ENCODE results near the gene TARS2. TPM values are rescaled to one million over a fixed set of nuclear protein-coding genes. Genes with fewer than 3 reads are reported as not detected.

Gene TARS2
- total RNA-seq, 6 donors from 2014 or later: 7.1 to 24.1 (median 14.2) TPM

GRCh38 chr1:150511985-150512660 is 24.9 kb downstream of the TARS2 start:
- Histone ChIP-seq H3K4me3 (no peak overlapping the region), H3K27ac (no peak overlapping the region), H3K9me3 (no peaks in the 10 kb centered on the region), H3K27me3 (no peaks in the 10 kb centered on the region), H3K36me3 (peaks cover 0 to 5% (median under 1%) of the 10 kb centered on the region in 4 donors), H3K4me1 (peaks cover 28 to 44% (median 31%) of the 10 kb centered on the region in 4 donors)
- no peak for DNase-seq
- TF ChIP-seq EP300 (IDR thresholded peaks at IDR 0.05): no peak
- TF ChIP-seq POLR2AphosphoS5 (IDR thresholded peaks at IDR 0.05): no peak
- TF ChIP-seq CTCF (IDR thresholded peaks at IDR 0.05): no peak
- no peak for TF ChIP-seq POLR2A (IDR thresholded peaks at IDR 0.05)
- WGBS, 2 donors: 89 to 98% methylated on average over 17 of the region's 17 CpGs
- ATAC-seq (ENCODE audit: low FRiP score in 2 of 2): no peak

- Histone ChIP-seq H3K4me3 (no peak overlapping the region), H3K27ac (no peak overlapping the region), H3K27me3 (no peaks in the 10 kb centered on the region), H3K9me3 (no peaks in the 10 kb centered on the region), H3K36me3 (peaks cover 0 to 5% (median 0%) of the 10 kb centered on the region in 4 donors), H3K4me1 (peaks cover 23 to 40% (median 26%) of the 10 kb centered on the region in 4 donors)
- TF ChIP-seq POLR2A (IDR thresholded peaks at IDR 0.05): no peak
- TF ChIP-seq CTCF (IDR thresholded peaks at IDR 0.05): no peak
- no peak for TF ChIP-seq POLR2AphosphoS5 (IDR thresholded peaks at IDR 0.05)
- TF ChIP-seq EP300 (IDR thresholded peaks at IDR 0.05): no peak
- ATAC-seq (ENCODE audit: low FRiP score in 2 of 2): no peak
- DNase-seq: no peak
- WGBS, 2 donors: 78 to 79% methylated on average over 2 of the region's 2 CpGs
Measured at GRCh38 chr1:150512846-150513245, 25.6 kb downstream of the TARS2 start.

- ATAC-seq (ENCODE audit: low FRiP score in 2 of 2): no peak
- Histone ChIP-seq H3K4me1 (peaks cover 17 to 35% (median 21%) of the 10 kb centered on the region in 4 donors), H3K27me3 (no peaks in the 10 kb centered on the region), H3K4me3 (no peak overlapping the region), H3K9me3 (no peaks in the 10 kb centered on the region), H3K27ac (no peak overlapping the region), H3K36me3 (peaks cover 0 to 5% (median 0%) of the 10 kb centered on the region in 4 donors)
- TF ChIP-seq EP300 (IDR thresholded peaks at IDR 0.05): no peak
- DNase-seq: no peak
- WGBS, 2 donors: 76 to 95% methylated on average over 7 of the region's 7 CpGs
Measured at GRCh38 chr1:150513351-150513791, 26.2 kb downstream of the TARS2 start.

- 94 to 95% methylated on average over 9 of the region's 9 CpGs for WGBS, 2 donors
- Histone ChIP-seq H3K4me1 (peaks cover 9 to 27% (median 14%) of the 10 kb centered on the region in 4 donors), H3K4me3 (no peak overlapping the region), H3K27ac (no peak overlapping the region), H3K9me3 (no peaks in the 10 kb centered on the region), H3K27me3 (no peaks in the 10 kb centered on the region), H3K36me3 (peaks cover 0 to 5% (median 0%) of the 10 kb centered on the region in 4 donors)
- no peak for ATAC-seq (ENCODE audit: low FRiP score in 2 of 2)
- no peak for DNase-seq
- TF ChIP-seq EP300 (IDR thresholded peaks at IDR 0.05): no peak
- TF ChIP-seq POLR2AphosphoS5 (IDR thresholded peaks at IDR 0.05): no peak
Measured at GRCh38 chr1:150514260-150514659, 27.0 kb downstream of the TARS2 start.

GRCh38 chr1:150514913-150515327 is 27.7 kb downstream of the TARS2 start:
- peaks cover 0 to 5% (median 0%) of the 10 kb centered on the region in 4 donors for H3K36me3 ChIP-seq
- peak overlapping the region; percentile 55 to 89 (median 72) for H3K27ac ChIP-seq
- no peaks in the 10 kb centered on the region for H3K9me3 ChIP-seq
- H3K4me1 ChIP-seq: peaks cover 7 to 21% (median 14%) of the 10 kb centered on the region in 4 donors
- H3K4me3 ChIP-seq: peak overlapping the region; percentile 26 to 66 (median 60)
- 32 to 36% methylated on average over 20 to 21 of the region's 21 CpGs for WGBS, 2 donors
- H3K27me3 ChIP-seq: no peaks in the 10 kb centered on the region
- DNase-seq (no peak), ATAC-seq (ENCODE audit: low FRiP score in 2 of 2) (no peak)
- TF ChIP-seq EP300 (IDR thresholded peaks at IDR 0.05) (no peak), POLR2A (IDR thresholded peaks at IDR 0.05) (no peak), CTCF (IDR thresholded peaks at IDR 0.05) (peak in 1 of 6 experiments; percentile 4), POLR2AphosphoS5 (IDR thresholded peaks at IDR 0.05) (no peak)

Data from upper lobe of left lung (tissue), 6 donors.